Neural progenitor cell (in vitro differentiated cells): ENCODE measurements around the gene ZNF597.

Experiments used
- EZH2 ChIP-seq: fragments of 200-600 bp; sonication (generic); IDR thresholded peaks from 2 replicates; pipeline ENCODE4 v1.6.1; 2017; ENCODE audit warnings: antibody characterized with exemption, mild to moderate bottlenecking, moderate library complexity
- EZH2phosphoT487 ChIP-seq: fragments of 200-600 bp; sonication (generic); IDR thresholded peaks from 2 replicates; pipeline ENCODE4 v1.6.1; 2017; ENCODE audit warnings: antibody characterized with exemption
- TF ChIP-seq, protein P1 (sequence below): fragments of 200-600 bp; sonication (generic); IDR thresholded peaks from 2 replicates; pipeline ENCODE4 v1.5.1; 2017; ENCODE audit warnings: antibody characterized with exemption, mild to moderate bottlenecking

DNA sequence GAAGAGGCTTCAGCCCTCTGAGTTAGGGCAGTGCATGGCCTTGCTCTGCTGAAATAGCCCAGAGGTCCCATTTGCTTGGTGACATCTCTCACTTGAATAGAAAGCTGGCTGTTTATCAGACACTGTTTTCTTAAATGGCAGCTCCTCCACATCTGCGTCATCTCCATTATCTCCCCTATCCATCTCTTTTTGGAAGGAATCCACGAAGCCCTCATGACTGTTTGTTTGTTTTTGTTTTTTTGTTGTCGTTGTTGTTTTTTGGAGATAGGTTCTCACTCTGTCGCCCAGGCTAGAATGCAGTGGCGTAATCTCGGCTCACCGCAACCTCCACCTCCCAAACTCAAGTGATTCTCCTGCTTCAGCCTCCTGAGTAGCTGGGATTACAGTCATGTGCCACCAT, 16.8 kb upstream of the ZNF597 start:
- TF ChIP-seq, protein P1, sequence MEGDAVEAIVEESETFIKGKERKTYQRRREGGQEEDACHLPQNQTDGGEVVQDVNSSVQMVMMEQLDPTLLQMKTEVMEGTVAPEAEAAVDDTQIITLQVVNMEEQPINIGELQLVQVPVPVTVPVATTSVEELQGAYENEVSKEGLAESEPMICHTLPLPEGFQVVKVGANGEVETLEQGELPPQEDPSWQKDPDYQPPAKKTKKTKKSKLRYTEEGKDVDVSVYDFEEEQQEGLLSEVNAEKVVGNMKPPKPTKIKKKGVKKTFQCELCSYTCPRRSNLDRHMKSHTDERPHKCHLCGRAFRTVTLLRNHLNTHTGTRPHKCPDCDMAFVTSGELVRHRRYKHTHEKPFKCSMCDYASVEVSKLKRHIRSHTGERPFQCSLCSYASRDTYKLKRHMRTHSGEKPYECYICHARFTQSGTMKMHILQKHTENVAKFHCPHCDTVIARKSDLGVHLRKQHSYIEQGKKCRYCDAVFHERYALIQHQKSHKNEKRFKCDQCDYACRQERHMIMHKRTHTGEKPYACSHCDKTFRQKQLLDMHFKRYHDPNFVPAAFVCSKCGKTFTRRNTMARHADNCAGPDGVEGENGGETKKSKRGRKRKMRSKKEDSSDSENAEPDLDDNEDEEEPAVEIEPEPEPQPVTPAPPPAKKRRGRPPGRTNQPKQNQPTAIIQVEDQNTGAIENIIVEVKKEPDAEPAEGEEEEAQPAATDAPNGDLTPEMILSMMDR = no peak
- TF ChIP-seq EZH2 = no peak
- TF ChIP-seq EZH2phosphoT487 = no peak
